ENCODE data around the gene BNIPL.

Gene BNIPL

GRCh38 chr1:151059109-151060006 lies 23.0 kb downstream of the BNIPL start, which contains the start of gene CDC42SE1:
TSS of gene CDC42SE1 (minus strand) at chr1:151059622. CDS start at chr1:151055730, 3,892 bp downstream.
- DNase-seq, result peak; percentile 96 to 99

DNA sequence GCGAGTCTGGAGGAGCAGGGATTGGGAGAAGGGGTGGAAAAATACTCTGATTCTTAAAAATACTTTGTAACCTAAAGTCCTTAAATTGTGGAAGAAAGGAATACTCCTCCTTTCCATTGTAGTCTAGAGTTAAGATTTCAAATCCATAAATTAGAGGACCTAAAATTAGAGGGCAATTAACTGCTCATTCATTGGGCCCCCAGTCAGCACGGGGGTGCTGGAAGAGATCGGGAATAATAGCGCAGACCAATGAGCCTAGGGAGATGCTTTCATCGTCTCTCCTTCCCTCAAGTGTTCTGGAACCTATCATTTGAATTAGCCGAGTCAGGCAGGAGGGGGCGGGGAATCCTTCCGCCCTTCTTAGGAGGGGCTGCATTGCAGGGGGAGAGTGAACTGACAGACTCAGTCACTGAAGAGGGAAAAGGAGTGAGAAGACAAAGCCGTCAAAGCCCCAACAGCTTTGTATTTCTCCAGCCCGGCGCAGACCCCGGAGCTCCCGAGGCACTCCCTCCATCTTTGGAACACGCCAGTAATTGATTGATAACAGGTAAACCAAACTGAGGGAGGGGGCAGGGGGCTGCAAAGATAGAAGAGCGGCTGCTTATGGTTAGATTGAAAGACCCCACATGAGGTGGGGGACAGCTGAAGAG lies 23.7 kb downstream of the BNIPL start, which contains the start of gene MLLT11:
Gene MLLT11, plus strand, starts transcription at position 391 of the 650 bp plus-strand sequence. CDS start 6,828 bp downstream, outside the sequence.
- DNase-seq, result peak; percentile 95 to 96

- DNase-seq, result peak; percentile 76 to 77
Measured at GRCh38 chr1:151060657-151061421, 24.5 kb downstream of the BNIPL start.

GRCh38 chr1:151061704-151062103 lies 25.3 kb downstream of the BNIPL start:
- no peak for DNase-seq

DNA sequence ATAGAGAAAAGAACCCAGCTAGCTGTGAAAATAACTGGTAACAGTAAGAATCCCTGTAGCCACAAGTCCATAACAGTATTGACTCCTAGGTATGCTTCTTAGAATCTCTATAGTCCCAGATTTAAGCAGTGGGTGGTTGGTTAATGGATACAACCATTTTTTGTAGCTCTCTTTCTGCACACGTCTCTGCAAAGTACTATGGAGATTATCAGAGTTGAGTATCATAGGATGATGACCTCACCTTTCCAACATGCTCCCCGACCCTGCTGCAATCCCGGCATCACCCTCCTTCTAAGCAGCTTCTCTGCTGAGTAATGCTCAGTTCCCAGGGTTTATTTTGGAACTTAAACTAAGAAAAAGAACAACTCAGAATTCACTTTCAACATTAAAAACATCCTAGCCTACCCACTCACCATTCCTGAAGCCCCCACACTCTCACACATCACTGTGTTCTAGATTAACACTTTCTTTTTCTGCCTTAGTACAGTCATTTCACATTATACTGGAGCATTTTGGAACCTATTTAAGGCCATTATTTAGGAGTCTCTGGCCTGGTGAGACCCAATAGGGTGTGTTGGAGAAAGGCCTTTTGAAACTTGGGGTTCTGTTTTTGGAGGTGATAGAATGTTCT lies 26.5 kb downstream of the BNIPL start:
- no peak for DNase-seq

DNA sequence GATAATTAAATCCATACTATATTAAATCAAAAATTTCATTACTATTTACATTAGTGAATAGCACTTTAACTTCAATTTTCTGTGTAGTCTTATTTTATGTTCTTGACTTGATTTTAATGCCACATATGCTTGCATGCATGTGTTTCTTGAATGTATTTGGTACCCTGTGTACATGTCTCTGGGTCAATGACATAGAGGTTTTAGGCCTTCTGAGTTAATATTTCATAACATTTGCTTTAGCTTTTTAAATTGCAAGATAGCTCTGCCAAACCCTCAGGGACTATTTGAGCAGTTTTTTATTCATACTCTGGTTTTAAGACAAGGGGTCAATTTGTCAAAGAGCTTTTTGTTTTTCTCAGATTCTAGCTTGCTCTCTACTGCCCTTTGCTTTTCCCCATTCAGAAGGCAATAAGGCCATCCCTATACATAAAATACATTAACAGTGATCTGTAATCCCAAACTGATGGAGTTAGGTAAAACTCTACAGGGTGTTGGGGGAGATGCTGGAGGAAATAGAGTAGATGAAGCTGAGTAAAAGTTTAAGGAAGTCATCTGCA lies 28.8 kb downstream of the BNIPL start:
- DNase-seq, result no peak

GRCh38 chr1:151067185-151067584 lies 30.8 kb downstream of the BNIPL start:
- no peak for DNase-seq

DNA sequence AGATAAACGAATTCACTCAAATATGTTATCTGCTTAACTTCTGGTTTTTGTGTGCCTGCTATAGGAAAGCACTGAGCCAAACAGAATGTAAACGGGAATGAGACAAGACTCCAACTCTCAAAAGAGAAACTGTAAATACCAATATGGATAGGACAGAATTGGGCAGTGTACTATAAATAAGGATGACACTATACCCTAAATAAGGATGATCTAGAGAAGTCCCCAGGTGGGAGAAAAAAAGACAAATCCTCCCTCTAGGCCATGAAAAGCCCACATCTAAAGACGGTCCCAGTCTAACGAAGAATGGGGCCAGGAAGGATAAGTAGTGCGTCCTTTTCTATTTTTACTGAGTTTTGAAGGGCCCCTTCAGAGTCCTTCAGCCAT lies 32.7 kb downstream of the BNIPL start:
- DNase-seq, result no peak

- peak; percentile 96 to 99 for DNase-seq
Measured at GRCh38 chr1:151070474-151071276, 34.3 kb downstream of the BNIPL start, which contains the start of gene GABPB2. TSS of gene GABPB2 (plus strand) at chr1:151070761. CDS start at chr1:151088190, 17,429 bp downstream.

DNA sequence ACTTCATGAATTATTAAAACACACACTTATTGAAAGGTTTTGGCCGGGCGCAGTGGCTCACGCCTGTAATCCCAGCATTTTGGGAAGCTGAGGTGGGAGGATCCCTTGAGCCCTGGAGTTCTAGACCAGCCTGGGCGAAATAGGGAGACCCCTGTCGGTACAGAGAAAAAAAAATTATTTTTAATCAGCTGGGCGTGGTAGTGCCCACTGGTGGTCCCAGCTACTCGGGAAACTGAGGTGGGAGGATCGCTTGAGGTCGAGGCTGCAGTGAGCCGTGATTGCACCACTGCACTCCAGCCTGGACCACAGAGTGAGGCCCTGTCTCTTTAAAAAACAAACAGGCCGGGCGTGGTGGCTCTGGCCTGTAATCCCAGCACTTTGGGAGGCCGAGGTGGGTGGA lies 35.8 kb downstream of the BNIPL start:
- peak in 1 of 2 experiments; percentile 48 for DNase-seq

DNA sequence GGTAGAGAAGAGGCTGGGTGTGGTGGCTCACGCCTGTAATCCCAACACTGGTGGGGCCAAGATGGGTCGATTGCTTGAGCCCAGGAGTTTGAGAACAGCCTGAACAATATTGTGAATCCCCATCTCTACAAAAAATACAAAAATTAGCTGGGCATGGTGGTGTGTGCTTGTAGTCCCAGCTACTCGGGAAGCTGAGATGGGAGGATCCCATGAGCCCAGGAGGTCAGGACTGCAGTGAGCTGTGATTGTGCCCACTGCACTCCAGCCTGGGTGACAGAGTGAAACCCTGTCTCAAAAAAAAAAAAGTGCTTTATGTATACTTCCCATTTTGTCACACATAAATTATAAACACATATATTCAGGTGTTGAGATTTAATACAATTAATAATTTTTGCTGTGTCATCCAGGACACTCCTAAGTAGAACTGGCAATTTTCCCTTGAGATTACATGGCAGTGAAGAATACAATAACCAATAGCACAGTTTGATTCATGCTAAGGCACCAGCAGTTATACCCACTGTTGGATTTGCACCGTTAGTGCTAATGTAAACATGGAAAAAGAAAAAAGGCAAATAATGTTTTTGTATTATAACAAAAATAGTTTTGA lies 49.7 kb downstream of the BNIPL start:
- DNase-seq, result no peak
